Suppressor macrophage treated with lipopolysaccharide for 1 hour (primary cell): ENCODE data around the gene LZIC.

Experiments used
- DNase-seq, 3 donors: peaks; one replicate each; pipeline ENCODE4 v3.0.0-alpha.2; 2020 to 2022

LZIC gene

GRCh38 chr1:9910076-9910422 lies 33.1 kb downstream of the LZIC start, which contains the start of gene CTNNBIP1:
Gene CTNNBIP1, minus strand, starts transcription at chr1:9910269. Its CDS starts 38,205 bp downstream, at chr1:9872064.
- DNase-seq = peak in 1 of 3 donors; percentile 100

GRCh38 chr1:9909234-9910046 lies 33.8 kb downstream of the LZIC start:
- DNase-seq = peak in 1 of 3 donors; percentile 20

DNA sequence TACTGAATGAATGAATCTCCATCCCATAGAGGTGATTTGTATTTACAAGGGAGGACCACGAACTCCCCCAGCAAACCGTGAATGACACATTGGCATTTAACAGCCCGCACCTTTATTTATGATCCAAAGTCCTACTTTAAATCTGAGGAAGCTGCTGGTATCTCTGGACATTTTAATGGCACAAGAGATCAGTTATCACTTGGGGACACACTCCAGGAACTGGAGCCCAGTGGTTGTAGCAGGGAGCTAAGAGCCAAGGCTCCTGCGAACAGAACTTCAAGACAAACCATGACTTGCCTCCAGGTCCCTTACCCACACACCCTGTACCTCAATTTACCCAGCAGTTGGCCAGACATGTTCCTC lies 34.3 kb downstream of the LZIC start:
- no peak for DNase-seq

DNA sequence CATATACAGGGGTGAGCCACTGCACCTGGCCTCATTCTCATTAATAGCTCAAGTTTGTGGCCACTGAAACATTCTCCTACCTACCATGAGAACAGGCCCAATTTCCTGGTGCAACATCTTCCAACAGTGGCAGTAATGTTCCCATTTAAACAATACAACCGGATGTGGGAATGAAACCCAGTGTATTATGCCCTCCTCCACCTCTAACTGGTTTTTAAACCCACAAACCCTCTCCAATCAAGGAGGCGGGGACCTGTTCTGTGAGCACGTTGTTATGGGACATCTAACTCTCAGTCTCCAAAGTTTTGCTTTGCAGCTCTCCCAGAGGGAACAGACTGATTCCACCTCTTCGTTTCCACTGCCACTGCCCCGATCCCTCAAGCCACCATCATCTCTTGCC lies 35.8 kb downstream of the LZIC start:
- DNase-seq = no peak

DNA sequence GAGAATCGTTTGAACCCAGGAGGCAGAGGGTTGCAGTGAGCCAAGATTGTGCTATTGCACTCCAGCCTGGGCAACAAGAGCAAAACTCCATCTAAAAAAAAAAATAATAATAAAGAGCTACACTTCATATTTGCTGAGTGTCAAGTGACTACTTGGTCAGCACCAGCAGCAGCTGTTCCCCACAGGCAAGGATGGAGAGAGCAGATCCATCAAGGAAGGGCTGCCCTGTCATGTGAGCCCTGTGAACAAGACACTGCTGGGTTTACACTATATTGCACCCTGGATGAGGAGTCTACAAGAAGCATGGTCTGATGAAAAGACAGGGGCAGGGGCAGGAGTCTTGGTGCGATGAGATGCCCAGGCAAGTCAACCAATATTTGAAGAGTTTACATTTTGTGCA lies 36.7 kb downstream of the LZIC start:
- DNase-seq = no peak

DNA sequence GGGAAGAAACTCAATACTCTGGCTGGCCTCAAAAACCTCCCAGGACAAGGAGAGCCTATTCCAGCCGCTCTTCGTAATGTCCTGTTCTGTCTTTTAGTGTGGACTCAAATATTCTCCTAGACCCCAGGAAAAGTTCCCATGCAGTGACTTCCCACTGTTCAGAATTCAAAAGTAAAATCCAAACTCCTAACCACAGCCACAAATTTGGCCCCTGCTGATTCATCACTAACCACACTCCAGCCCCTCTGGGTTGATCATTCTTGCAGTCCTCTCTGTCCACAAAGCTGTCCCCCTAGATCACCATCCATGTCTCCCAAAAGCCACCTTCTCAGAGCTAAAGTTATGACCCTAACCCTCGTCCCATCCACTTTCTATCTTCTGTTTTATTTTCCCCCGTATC lies 38.2 kb downstream of the LZIC start:
- DNase-seq = no peak

GRCh38 chr1:9904596-9904995 lies 38.6 kb downstream of the LZIC start:
- DNase-seq = peak; percentile 22 to 40 (median 25)

- DNase-seq = no peak
Observed at GRCh38 chr1:9903801-9904527, 39.2 kb downstream of the LZIC start.

DNA sequence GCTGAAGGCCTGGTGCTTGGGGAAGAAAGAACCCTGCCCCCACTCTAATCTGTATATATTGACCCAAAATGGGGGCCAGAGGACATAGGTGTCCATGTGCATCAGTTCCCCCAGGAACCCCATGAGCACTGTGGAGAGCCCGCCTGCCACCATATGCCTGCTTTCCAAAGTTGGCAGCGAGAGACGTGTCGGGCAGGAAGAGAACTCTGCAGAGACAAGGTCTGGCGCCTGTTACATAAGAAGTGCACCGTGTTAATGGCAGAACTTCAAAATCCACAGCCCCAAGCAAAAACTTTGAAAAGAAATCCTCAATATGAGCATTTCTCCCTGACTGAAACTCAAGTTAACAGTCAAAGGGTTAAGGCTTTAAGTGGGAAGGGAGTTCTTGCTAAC lies 41.1 kb downstream of the LZIC start:
- DNase-seq = no peak

GRCh38 chr1:9901148-9902059 lies 41.8 kb downstream of the LZIC start:
- DNase-seq = no peak

GRCh38 chr1:9900142-9901043 lies 42.8 kb downstream of the LZIC start:
- DNase-seq = peak; percentile 85 to 89 (median 88)

- DNase-seq = no peak
Observed at GRCh38 chr1:9894115-9894514, 49.1 kb downstream of the LZIC start.

- DNase-seq = peak; percentile 82 to 92 (median 91)
Observed at GRCh38 chr1:9892563-9893528, 50.3 kb downstream of the LZIC start.

- no peak for DNase-seq
Observed at GRCh38 chr1:9891207-9891606, 52.0 kb downstream of the LZIC start.

DNA sequence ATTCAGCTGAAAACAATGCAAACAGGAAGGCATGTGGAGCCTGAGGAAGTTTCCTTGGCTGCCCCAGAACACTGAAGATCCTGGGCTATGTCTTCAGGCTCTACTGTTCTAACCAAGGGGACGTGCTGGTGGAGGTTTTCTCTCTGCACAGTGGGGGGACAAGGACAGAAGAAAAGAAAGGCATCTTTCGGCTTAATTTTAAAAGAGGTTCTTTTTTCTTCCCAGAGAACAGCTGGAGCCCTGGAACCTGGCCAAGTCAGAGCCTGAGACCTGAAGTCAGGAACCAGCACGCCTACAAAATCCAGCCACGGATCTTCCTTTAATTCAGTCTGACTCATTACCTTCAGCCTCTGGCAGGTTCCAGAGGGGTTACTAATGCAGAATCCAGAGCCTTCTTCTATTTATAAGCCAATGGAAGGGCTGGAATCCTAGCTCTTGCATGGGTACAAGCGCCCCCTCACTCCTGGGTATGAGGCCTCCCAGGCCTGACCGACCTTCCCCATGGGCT lies 52.9 kb downstream of the LZIC start:
- DNase-seq = peak; percentile 35 to 55 (median 52)

DNA sequence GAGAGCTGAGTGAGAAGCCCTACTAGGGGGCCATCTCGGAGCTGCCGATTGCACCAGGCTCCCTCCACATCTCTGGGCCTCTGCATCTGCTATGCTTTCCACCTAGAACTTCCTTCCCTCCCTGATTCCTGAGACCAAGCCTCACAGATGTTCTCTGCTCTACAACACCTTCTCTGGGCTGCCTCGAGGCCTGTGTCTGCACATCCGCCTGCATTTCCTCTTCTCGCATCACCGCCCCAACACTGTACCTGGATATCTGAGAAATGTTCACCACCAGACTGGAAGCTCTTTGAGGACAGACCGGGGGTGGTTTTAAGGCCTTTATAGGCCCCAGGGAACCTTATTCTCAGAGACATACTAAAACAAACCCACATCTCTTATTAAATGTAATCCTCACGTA lies 53.8 kb downstream of the LZIC start:
- DNase-seq = no peak

DNA sequence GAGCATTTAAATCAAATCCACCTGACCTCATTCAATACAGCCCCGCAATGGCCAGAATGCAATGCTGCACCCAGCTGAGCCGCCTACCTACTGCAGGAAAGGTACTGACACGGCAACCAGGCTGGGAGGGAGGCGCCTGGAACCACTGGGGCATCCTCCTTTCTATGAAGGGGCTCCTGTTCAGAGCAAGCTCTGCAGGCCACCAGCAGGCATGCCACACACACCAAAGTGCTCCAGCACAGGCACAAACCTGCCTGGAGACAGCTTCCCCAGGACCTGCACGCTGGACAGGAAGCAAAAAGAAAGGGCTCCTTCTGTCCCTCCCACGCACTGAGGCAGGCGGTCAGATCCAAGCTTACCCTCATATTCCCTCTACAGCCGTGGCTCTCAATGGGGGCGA lies 54.3 kb downstream of the LZIC start:
- no peak for DNase-seq

- DNase-seq = no peak
Observed at GRCh38 chr1:9887070-9887469, 56.1 kb downstream of the LZIC start.

DNA sequence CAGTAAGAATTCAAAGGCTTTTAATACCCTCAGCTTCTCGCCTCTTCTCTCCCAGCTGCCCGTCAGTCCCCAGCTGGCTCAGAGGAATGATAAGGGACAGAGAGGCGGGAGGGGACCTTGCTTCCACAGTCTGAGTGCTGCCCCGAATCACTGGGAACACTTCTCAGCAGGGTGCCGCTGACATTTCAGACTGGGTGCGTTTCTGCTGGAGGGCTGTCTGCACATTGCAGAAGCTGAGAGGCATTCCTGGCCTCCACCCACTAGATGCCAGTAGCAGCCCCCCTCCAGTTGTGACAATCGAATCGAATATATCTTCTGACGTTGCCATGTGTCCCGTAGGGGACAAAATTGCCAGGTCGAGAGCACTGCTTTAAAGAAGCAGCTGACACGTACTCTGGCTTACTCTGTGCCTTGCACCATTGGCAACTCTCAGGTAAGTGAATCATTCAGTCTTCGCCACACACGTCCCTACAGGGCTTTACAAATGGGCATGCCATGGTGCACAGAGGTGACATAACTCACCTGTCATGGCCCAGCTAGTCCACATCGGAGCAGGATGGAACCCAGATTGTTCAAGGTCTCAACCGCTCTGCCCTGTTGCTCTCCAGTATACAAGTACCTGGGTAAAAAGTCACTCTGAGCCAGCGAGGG lies 57.0 kb downstream of the LZIC start:
- no peak for DNase-seq

- DNase-seq = no peak
Observed at GRCh38 chr1:9884805-9885204, 58.4 kb downstream of the LZIC start.
